ENCODE data around the gene DLG3.

DNA sequence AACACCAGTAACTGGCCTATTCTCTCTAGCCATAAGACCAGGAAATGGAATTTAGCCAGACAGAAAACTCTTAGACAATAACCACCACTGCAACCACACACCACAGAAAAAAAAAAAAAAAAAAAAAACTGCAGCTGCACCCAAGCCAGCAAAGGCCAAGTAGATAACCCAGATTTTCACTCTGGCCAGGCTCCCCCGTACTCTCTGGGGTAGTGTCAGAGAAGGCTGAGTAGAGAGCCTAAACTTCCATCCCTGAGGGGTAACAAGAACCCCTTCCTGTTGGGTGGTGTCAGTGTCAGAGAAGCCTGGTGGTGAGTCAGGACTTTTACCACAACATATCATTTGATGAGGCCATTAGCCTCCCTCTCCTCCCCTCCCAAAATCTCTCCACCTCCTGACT, 5.6 kb upstream of the DLG3 start:
- TF ChIP-seq, protein P1, sequence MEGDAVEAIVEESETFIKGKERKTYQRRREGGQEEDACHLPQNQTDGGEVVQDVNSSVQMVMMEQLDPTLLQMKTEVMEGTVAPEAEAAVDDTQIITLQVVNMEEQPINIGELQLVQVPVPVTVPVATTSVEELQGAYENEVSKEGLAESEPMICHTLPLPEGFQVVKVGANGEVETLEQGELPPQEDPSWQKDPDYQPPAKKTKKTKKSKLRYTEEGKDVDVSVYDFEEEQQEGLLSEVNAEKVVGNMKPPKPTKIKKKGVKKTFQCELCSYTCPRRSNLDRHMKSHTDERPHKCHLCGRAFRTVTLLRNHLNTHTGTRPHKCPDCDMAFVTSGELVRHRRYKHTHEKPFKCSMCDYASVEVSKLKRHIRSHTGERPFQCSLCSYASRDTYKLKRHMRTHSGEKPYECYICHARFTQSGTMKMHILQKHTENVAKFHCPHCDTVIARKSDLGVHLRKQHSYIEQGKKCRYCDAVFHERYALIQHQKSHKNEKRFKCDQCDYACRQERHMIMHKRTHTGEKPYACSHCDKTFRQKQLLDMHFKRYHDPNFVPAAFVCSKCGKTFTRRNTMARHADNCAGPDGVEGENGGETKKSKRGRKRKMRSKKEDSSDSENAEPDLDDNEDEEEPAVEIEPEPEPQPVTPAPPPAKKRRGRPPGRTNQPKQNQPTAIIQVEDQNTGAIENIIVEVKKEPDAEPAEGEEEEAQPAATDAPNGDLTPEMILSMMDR (IDR thresholded peaks at IDR 0.05), result no peak
- TF ChIP-seq POLR2A (IDR thresholded peaks at IDR 0.05), result no peak
- no peak for TF ChIP-seq POLR2AphosphoS5 (IDR thresholded peaks at IDR 0.05)
